ENCODE results near the gene TRAIP.
"Not testable (repeated sequence)": the region's sequence is repeated elsewhere in the genome, so short reads cannot be mapped to it uniquely, and the experiment has no call there.

The TRAIP gene, protein sequence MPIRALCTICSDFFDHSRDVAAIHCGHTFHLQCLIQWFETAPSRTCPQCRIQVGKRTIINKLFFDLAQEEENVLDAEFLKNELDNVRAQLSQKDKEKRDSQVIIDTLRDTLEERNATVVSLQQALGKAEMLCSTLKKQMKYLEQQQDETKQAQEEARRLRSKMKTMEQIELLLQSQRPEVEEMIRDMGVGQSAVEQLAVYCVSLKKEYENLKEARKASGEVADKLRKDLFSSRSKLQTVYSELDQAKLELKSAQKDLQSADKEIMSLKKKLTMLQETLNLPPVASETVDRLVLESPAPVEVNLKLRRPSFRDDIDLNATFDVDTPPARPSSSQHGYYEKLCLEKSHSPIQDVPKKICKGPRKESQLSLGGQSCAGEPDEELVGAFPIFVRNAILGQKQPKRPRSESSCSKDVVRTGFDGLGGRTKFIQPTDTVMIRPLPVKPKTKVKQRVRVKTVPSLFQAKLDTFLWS

DNA sequence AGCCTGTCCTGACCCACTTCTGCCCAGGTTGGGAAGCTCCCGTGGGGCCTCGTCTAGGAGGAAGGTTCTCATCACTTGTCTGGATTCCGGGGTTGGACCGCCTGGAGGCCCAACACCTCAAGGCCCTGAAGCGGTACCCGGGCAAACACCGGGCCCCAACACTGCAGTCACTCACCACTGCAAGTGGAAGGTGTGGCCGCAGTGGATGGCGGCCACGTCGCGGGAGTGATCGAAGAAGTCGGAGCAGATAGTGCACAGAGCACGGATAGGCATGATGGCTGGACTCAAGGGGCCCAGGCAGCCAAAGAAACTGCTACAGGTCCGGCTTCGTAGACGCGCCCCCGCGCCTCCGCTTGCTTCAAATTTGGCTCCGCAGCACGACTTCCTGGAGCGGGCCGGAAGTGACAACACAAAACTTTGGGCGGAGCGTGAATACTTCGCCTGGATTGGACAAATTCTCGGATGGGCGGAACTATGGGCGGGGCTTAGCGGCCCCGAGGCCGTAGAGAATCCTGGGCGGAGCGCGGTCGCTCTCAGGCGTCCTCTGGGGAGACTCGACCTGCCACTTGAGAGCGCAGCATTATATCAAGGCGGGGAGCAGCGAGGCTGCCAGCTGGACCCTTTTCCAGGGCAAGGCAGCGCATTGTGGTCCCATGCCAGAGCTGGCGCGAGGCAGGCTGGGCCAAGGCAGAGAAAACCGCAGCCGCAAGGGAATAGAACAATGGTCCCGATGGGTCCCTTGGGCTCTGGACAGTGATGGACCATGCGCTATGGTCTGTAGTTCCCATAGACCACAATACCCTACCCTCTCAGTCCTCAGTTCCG is at the start of gene TRAIP:
Gene TRAIP, minus strand, starts transcription at position 384 of the 825 bp plus-strand sequence. Its CDS starts 111 bp downstream, at position 273.
- TF ChIP-seq, protein P1, sequence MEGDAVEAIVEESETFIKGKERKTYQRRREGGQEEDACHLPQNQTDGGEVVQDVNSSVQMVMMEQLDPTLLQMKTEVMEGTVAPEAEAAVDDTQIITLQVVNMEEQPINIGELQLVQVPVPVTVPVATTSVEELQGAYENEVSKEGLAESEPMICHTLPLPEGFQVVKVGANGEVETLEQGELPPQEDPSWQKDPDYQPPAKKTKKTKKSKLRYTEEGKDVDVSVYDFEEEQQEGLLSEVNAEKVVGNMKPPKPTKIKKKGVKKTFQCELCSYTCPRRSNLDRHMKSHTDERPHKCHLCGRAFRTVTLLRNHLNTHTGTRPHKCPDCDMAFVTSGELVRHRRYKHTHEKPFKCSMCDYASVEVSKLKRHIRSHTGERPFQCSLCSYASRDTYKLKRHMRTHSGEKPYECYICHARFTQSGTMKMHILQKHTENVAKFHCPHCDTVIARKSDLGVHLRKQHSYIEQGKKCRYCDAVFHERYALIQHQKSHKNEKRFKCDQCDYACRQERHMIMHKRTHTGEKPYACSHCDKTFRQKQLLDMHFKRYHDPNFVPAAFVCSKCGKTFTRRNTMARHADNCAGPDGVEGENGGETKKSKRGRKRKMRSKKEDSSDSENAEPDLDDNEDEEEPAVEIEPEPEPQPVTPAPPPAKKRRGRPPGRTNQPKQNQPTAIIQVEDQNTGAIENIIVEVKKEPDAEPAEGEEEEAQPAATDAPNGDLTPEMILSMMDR (IDR thresholded peaks at IDR 0.05; ENCODE audit: low read depth, low read length): peak; percentile 17
- TF ChIP-seq EZH2phosphoT487 (IDR thresholded peaks at IDR 0.05; ENCODE audit: low read depth): no peak
- Histone ChIP-seq H2AFZ (ENCODE audit: low read depth, low read length) (peak within 1 kb of the TSS; percentile 82), H3K27ac (ENCODE audit: low read length) (no peak within 1 kb of the TSS)

DNA sequence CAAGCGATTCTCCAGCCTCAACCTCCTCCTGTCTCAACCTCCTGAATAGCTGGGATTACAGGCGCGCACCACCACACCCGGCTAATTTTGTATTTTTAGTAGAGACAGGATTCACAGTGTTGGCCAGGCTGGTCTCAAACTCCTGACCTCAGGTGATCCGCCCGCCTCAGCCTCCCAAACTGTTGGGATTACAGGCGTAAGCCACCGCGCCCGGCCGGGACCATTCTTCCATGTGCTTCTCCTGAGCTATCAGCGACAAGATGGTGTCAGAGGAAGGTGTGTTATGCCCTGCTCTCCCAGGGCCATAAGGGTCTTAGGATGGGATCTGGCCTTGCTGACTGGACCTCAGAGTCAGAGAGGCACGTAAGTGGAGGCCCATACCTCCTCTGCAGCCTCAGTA is 48.1 kb upstream of the TRAIP start:
- H3K27me3 ChIP-seq (ENCODE audit: low read depth, low read length); H2AFZ ChIP-seq (ENCODE audit: low read depth, low read length); H3K79me2 ChIP-seq (ENCODE audit: low read length); H3K36me3 ChIP-seq (replicated peaks; ENCODE audit: low read depth, low read length); H4K20me1 ChIP-seq (ENCODE audit: insufficient read depth, low read length); H3K9me3 ChIP-seq (ENCODE audit: insufficient read depth, low read length); H3K9ac ChIP-seq (ENCODE audit: low read length): not testable (repeated sequence)
- H3K27ac ChIP-seq (ENCODE audit: low read length): peak overlapping the region; percentile 63; the same call in 1 of the 2 replicates
- peak overlapping the region; percentile 53; the same call in 1 of the 2 replicates for H3K4me2 ChIP-seq (ENCODE audit: low read length)
- H3K4me3 ChIP-seq (ENCODE audit: low read length): peak overlapping the region; percentile 64; the same call in 1 of the 2 replicates
- peaks cover 29% of the 10 kb centered on the region for H3K4me1 ChIP-seq (ENCODE audit: low read length)

More for the DNA sequence above, at the start of gene TRAIP:
- no peaks in the 10 kb centered on the region for H4K20me1 ChIP-seq (ENCODE audit: insufficient read depth, low read length)
- no peaks in the 10 kb centered on the region for H3K27me3 ChIP-seq (ENCODE audit: low read depth, low read length)
- H3K36me3 ChIP-seq (replicated peaks; ENCODE audit: low read depth, low read length): no peaks in the 10 kb centered on the region
- no peaks in the 10 kb centered on the region for H3K9me3 ChIP-seq (ENCODE audit: insufficient read depth, low read length)
- peaks cover 25% of the 10 kb centered on the region for H3K79me2 ChIP-seq (ENCODE audit: low read length)
- H3K9ac ChIP-seq (ENCODE audit: low read length): peak within 1 kb of the TSS; percentile 67
- peak within 1 kb of the TSS; percentile 82 for H3K4me3 ChIP-seq (ENCODE audit: low read length)
- H3K4me1 ChIP-seq (ENCODE audit: low read length): peaks cover 10% of the 10 kb centered on the region
- peak within 1 kb of the TSS; percentile 95 for H3K4me2 ChIP-seq (ENCODE audit: low read length)

DNA sequence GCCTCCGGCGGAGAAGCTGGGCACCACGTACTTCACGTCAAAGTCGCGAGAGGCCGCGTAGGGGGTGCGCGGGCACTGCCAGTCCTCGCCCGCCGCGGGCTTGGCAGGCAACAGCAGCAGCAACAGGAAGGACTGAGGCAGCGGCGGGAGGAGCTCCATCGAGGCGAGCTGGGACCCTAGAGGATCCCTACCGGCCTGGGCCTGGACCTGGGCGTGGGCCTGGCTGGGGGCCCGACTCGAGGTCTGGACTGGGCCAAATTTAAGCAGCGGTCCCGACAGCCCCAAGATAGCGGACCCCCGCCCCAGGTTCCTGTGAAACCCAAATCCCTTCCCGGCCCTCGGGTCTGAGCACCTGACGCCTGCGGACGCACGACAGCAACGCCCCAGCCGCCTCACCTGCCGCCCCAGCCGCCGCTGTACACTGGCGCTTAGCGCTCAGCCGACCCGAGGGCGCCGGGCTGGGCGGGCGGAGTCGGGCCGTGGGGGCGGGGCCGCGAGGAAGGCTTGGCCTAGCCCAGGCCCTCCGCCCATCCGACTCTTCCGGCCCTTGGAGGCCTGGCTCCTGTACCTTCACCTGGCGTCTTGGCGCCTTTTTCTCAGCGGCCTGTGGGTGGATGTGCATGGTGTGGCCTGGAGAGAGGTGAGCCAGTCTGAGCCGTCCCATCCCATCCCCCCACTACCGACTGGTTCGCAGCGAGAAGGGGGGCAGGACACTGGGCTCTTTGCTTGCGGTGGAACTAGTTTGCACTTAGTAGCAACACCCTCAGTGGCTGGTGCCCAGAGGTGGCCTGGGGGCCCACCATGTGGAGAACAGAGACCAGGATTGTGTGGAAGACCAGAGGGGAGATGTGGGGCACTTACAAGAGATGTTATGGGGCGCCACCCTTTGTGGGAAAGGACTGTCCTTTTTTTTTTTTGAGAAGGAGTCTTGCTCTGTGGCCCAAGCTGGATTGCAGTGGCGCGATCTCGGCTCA is 47.4 kb upstream of the TRAIP start, which contains the start of gene MST1R:
Gene MST1R, minus strand, starts transcription at position 423 of the 974 bp plus-strand sequence. Its CDS starts 264 bp downstream, at position 159.
- H4K20me1 ChIP-seq (ENCODE audit: insufficient read depth, low read length): no peaks in the 10 kb centered on the region
- H3K36me3 ChIP-seq (replicated peaks; ENCODE audit: low read depth, low read length): no peaks in the 10 kb centered on the region
- peak within 1 kb of the TSS; percentile 53 for H3K4me2 ChIP-seq (ENCODE audit: low read length)
- H2AFZ ChIP-seq (ENCODE audit: low read depth, low read length): no peak within 1 kb of the TSS
- peak within 1 kb of the TSS; percentile 64 for H3K4me3 ChIP-seq (ENCODE audit: low read length)
- H3K9me3 ChIP-seq (ENCODE audit: insufficient read depth, low read length): no peaks in the 10 kb centered on the region
- peaks cover 29% of the 10 kb centered on the region for H3K4me1 ChIP-seq (ENCODE audit: low read length)
- H3K9ac ChIP-seq (ENCODE audit: low read length): 0 out of 2 replicates have a peak within 1 kb of the TSS, but pooled peaks have one; percentile 20
- peak within 1 kb of the TSS; percentile 63; the same call in 1 of the 2 replicates for H3K27ac ChIP-seq (ENCODE audit: low read length)
- H3K27me3 ChIP-seq (ENCODE audit: low read depth, low read length): no peaks in the 10 kb centered on the region
- H3K79me2 ChIP-seq (ENCODE audit: low read length): no peaks in the 10 kb centered on the region
- TF ChIP-seq, protein P1 (IDR thresholded peaks at IDR 0.05; ENCODE audit: low read depth, low read length): no peak
- no peak for TF ChIP-seq EZH2phosphoT487 (IDR thresholded peaks at IDR 0.05; ENCODE audit: low read depth)
